Measurements from ENCODE around the gene AMPH. TPM values are rescaled to one million over a fixed set of nuclear protein-coding genes. Genes with fewer than 3 reads are reported as not detected.

The AMPH gene
- total RNA-seq, 1 donor from 2014 or later = 13.3 TPM

DNA sequence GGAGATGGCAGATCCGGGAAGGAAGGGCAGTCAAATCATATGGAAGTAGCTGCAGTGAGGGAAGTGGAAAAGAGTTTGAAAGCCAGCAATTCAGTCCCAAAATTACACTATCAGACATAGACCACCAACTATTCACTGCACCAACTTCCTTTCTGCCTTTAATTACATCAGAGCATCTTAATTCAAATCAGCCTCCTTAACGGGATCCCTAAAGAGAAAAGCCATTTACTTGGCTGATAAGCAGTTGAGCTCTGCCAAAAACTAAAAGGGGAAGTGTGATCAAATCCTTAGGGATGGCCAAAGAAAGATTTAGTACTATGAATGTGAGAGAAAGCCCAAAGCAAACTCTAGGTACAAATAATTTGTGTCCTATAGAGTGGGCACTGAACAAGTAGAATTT lies 110.4 kb downstream of the AMPH start:
- H3K36me3 ChIP-seq = no peaks in the 10 kb centered on the region
- H3K4me1 ChIP-seq = no peaks in the 10 kb centered on the region
- peaks cover 6% of the 10 kb centered on the region for H3K9me3 ChIP-seq
- intact Hi-C loops (cut with DNase I) = no loop called here
- H3K4me3 ChIP-seq = no peak overlapping the region
- no peak for TF ChIP-seq CTCF (IDR thresholded peaks at IDR 0.05)
- TF ChIP-seq POLR2AphosphoS5 (IDR thresholded peaks at IDR 0.05; ENCODE audit: insufficient read depth in 1 of 2, low read depth in 1 of 2) = no peak
- no peak for TF ChIP-seq POLR2A (IDR thresholded peaks at IDR 0.05)
- H3K27me3 ChIP-seq = no peaks in the 10 kb centered on the region
- no peak overlapping the region for H3K27ac ChIP-seq
- DNase-seq (ENCODE audit: extremely low spot score in 2 of 2) = no peak

DNA sequence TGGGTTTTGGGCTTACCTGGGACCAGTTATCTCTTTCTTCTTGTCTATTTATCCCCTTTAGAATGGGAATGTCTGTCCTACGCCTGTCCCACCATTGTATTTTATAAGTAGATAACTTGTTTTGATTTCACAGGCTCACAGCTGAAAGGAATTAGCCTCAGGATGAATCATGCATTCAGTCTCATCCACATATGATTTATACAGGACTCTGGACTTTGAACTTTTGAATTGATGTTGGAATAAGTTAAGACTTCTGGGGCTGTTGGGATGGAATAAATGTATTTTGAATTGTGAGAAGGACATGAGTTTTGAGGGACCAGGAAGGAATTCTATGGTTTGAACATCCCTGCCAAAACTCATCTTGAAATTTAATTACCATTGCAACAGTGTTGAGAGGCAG lies 112.6 kb downstream of the AMPH start:
- Histone ChIP-seq H3K27me3 (no peaks in the 10 kb centered on the region), H3K27ac (no peak overlapping the region), H3K9me3 (peaks cover 7% of the 10 kb centered on the region), H3K36me3 (no peaks in the 10 kb centered on the region), H3K4me1 (no peaks in the 10 kb centered on the region), H3K4me3 (no peak overlapping the region)
- DNase-seq (ENCODE audit: extremely low spot score in 2 of 2) = no peak
- intact Hi-C loops (cut with DNase I) = no loop called here
- no peak for TF ChIP-seq POLR2A (IDR thresholded peaks at IDR 0.05)
- no peak for TF ChIP-seq POLR2AphosphoS5 (IDR thresholded peaks at IDR 0.05; ENCODE audit: insufficient read depth in 1 of 2, low read depth in 1 of 2)
- no peak for TF ChIP-seq CTCF (IDR thresholded peaks at IDR 0.05)

DNA sequence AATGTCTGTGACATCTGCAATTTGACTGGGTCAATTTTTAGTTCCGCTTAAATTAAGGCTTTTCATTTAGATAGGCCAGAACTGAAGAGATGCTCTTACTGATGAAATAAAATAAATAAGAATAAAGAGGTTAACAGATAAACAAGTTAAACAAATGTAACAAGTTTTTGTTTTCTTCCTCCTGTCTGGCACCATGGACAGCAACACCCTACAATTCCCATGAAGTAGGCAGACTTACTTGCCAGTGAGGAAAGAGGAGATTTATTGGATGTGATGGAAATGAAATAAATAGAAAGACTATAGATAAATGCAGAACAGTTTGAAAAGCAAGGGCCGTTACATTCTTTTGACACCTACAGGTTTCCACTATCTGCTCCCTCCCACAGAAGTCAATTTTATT lies 118.5 kb downstream of the AMPH start:
- intact Hi-C loops (cut with DNase I) = no loop called here
- no peaks in the 10 kb centered on the region for H3K4me1 ChIP-seq
- no peak overlapping the region for H3K27ac ChIP-seq
- no peak overlapping the region for H3K4me3 ChIP-seq
- TF ChIP-seq POLR2A (IDR thresholded peaks at IDR 0.05) (no peak), CTCF (IDR thresholded peaks at IDR 0.05) (no peak), POLR2AphosphoS5 (IDR thresholded peaks at IDR 0.05; ENCODE audit: insufficient read depth in 1 of 2, low read depth in 1 of 2) (no peak)
- peaks cover 7% of the 10 kb centered on the region for H3K9me3 ChIP-seq
- H3K27me3 ChIP-seq = no peaks in the 10 kb centered on the region
- no peak for DNase-seq (ENCODE audit: extremely low spot score in 2 of 2)
- no peaks in the 10 kb centered on the region for H3K36me3 ChIP-seq

DNA sequence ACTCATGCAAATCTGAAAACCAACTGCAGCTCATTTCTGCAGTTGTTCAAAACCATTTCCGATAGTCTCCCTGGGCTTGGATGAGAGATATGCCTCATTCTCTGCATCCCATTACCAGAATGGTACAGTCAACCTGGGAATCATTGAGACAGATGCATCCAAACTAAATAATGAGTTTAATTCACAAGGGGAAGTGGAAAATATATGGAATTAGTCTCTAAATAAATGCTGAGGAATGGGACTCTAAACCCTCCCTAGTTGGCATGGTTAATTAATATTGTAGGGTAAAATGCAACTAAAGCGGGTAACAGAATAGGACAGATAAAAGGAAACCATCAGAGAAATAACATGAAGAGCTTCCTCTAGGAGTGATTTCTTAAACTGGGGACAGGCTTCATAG lies 118.9 kb downstream of the AMPH start:
- no peak overlapping the region for H3K27ac ChIP-seq
- H3K27me3 ChIP-seq = no peaks in the 10 kb centered on the region
- H3K4me1 ChIP-seq = no peaks in the 10 kb centered on the region
- H3K9me3 ChIP-seq = peaks cover 7% of the 10 kb centered on the region
- no peaks in the 10 kb centered on the region for H3K36me3 ChIP-seq
- DNase-seq (ENCODE audit: extremely low spot score in 2 of 2) = no peak
- TF ChIP-seq POLR2AphosphoS5 (IDR thresholded peaks at IDR 0.05; ENCODE audit: insufficient read depth in 1 of 2, low read depth in 1 of 2) (no peak), POLR2A (IDR thresholded peaks at IDR 0.05) (no peak), CTCF (IDR thresholded peaks at IDR 0.05) (no peak)
- H3K4me3 ChIP-seq = no peak overlapping the region
- intact Hi-C loops (cut with DNase I) = no loop called here

- Histone ChIP-seq H3K4me3 (no peak overlapping the region), H3K27me3 (no peaks in the 10 kb centered on the region), H3K9me3 (no peaks in the 10 kb centered on the region), H3K27ac (no peak overlapping the region), H3K4me1 (no peaks in the 10 kb centered on the region), H3K36me3 (no peaks in the 10 kb centered on the region)
- intact Hi-C loops (cut with DNase I) = no loop called here
- no peak for DNase-seq (ENCODE audit: extremely low spot score in 2 of 2)
- no peak for TF ChIP-seq CTCF (IDR thresholded peaks at IDR 0.05)
- TF ChIP-seq POLR2A (IDR thresholded peaks at IDR 0.05) = no peak
- TF ChIP-seq POLR2AphosphoS5 (IDR thresholded peaks at IDR 0.05; ENCODE audit: insufficient read depth in 1 of 2, low read depth in 1 of 2) = no peak
Measured at GRCh38 chr7:38507384-38507783, 123.8 kb downstream of the AMPH start.
